HG03045 (cell line): ENCODE measurements around the gene SQOR.
A peak's percentile ranks its signal among the peaks of the same experiment; 100 is the strongest.

ENCODE experiments used
- ATAC-seq: cut with Tn5 transposase; IDR thresholded peaks from one replicate; pipeline ENCODE4 v1.9.1; 2021; ENCODE audit warnings: mild to moderate bottlenecking, moderate library complexity; ENCODE audit not compliant: unreplicated experiment

Gene SQOR

GRCh38 chr15:45704329-45705249, 69.8 kb downstream of the SQOR start:
- ATAC-seq: no peak

GRCh38 chr15:45705510-45706473, 71.0 kb downstream of the SQOR start:
- ATAC-seq: peak; percentile 85

GRCh38 chr15:45710657-45711056, 75.8 kb downstream of the SQOR start:
- no peak for ATAC-seq

GRCh38 chr15:45714590-45715488, 80.0 kb downstream of the SQOR start:
- ATAC-seq: no peak

GRCh38 chr15:45715528-45715927, 80.7 kb downstream of the SQOR start:
- no peak for ATAC-seq

- no peak for ATAC-seq
Observed at GRCh38 chr15:45719490-45719889, 84.7 kb downstream of the SQOR start.

DNA sequence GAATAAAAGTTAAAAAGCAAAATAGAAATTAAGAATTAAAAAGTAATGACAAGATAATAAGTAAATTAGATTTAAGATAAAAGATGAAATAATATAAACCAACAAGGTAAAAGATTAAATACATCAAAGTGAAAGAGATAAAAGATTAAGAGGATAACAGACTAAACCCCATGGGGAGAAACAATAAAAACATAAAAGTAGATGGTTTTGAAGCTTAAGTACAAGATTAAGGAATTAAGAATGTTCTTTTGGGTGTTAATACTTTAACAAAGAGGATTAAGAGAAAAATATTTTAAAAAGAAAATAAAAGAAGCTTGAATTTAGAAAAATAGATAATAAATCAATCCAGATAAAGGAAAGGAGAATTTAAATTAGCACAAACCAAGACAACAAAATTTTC, 85.4 kb downstream of the SQOR start:
- no peak for ATAC-seq

- ATAC-seq: no peak
Observed at GRCh38 chr15:45728641-45729040, 93.8 kb downstream of the SQOR start.

GRCh38 chr15:45729141-45729540, 94.3 kb downstream of the SQOR start:
- ATAC-seq: no peak

DNA sequence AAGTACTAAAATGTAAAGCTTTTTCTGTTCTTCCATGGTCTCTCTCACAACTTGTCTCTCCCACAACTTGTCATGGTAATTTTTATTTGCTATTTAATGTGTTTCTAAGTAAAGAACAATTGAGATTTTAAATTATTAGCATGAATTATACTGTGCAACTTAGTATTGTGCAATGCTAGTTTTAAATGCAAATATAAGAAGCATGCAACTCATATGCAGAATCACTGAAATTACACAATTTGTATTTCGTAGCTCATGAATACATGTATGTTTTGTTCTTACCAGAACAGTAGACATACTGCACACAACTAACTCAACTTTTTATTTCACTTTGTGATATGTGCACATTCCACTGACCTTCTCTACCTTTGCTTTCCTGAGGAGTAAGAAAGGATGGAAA, 96.5 kb downstream of the SQOR start:
- ATAC-seq: no peak

GRCh38 chr15:45732662-45733061, 97.8 kb downstream of the SQOR start:
- no peak for ATAC-seq

DNA sequence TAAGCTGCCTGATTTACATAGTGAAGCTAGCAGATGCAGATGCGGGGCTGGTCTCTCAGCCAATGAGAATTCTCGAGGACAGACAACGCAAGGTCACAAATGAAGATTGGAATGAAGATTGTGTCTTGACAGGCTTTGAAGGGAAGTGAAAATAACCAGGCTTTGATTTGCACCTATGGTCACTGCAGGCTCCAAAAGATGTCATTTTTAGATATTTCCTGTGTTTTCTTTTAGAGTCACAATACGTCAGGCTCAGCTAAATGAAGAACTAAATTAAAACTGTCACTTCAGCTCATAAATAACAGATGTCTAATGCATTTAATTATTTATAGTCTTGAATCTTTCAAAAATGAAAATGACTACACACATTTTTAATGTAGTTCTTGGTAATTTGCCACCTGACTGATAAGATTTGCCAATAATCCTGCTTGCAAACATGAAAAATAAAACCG, 99.5 kb downstream of the SQOR start:
- no peak for ATAC-seq
